ENCODE measurements around the gene EEF2K.

EEF2K gene

DNA sequence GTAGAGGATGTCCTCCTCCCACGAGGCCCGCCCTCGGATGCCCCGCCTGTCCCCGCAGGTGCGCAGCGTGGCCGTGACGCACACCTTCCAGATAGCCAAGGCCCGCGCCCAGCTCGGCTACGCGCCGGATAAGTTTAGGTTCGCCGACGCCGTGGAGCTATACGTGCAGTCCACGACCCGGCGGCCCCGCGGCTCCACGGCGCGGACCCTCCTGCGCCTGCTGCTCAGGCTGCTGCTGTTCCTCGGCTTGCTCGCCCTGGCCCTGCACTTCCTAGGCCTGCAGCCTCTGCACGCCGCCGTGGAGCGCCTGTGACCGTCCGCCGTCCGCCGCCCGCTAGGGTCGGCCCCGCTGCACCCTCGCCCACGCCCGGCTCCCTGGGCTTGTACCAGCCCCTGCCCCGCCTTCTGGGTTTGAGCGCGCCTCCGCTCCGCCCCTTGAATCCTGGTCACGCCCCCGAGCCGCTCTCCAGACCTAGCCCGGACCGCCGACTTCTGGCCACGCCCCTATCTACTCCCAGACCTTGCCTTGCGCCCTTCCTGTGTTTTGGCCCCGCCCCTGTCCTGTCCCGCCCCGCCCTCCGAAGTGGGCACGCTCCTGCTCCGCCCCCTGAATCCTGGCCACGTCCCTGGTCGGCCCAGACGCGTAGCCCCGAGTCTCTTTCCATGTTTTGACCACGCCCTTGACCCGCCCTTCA is 15.8 kb upstream of the EEF2K start:
- peak overlapping the region; percentile 88 for H3K27ac ChIP-seq
- TF ChIP-seq, protein P1, sequence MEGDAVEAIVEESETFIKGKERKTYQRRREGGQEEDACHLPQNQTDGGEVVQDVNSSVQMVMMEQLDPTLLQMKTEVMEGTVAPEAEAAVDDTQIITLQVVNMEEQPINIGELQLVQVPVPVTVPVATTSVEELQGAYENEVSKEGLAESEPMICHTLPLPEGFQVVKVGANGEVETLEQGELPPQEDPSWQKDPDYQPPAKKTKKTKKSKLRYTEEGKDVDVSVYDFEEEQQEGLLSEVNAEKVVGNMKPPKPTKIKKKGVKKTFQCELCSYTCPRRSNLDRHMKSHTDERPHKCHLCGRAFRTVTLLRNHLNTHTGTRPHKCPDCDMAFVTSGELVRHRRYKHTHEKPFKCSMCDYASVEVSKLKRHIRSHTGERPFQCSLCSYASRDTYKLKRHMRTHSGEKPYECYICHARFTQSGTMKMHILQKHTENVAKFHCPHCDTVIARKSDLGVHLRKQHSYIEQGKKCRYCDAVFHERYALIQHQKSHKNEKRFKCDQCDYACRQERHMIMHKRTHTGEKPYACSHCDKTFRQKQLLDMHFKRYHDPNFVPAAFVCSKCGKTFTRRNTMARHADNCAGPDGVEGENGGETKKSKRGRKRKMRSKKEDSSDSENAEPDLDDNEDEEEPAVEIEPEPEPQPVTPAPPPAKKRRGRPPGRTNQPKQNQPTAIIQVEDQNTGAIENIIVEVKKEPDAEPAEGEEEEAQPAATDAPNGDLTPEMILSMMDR (IDR thresholded peaks at IDR 0.05), result no peak
- no peak for TF ChIP-seq ZFX (IDR thresholded peaks at IDR 0.05; ENCODE audit: borderline replicate concordance)

DNA sequence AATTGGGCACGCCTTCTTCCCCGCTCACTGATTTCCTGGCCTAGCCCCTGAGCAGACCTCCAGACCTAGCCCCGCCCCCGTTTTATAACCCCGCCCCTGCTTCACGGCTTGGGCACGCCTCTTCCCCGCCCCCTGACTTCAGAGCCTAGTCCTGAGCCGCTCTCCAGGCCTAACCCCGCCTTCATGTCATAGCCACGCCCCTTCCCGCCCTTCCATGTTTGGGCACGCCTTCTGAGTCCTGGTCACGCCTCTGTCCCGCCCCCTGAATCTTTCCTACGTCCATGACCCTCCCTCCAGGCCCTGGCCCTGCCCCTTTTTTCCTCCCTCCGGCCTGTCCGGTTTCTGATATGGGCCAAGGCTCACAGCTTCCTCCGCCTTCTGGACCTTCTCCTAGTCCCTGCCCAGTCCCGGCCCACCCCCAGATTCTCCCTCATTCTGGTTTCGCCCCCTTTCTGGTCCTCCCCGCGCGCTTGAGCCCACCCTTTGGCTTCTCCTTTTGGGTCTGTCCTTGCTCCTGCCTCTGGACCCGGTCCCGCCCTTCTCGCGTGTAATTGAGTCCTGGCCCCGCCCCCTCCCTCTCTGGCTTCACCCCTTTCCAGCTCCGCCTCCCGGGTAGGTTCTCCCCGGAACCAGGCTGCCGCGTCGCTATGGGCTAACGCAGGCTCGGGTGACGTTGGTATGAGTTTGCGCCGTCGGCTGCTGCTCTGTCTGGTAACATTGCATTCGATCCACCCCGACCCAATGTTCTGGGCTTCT is 15.1 kb upstream of the EEF2K start:
- H3K27ac ChIP-seq, result peak overlapping the region; percentile 88
- no peak for TF ChIP-seq ZFX (IDR thresholded peaks at IDR 0.05; ENCODE audit: borderline replicate concordance)
- TF ChIP-seq, protein P1 (IDR thresholded peaks at IDR 0.05), result no peak

DNA sequence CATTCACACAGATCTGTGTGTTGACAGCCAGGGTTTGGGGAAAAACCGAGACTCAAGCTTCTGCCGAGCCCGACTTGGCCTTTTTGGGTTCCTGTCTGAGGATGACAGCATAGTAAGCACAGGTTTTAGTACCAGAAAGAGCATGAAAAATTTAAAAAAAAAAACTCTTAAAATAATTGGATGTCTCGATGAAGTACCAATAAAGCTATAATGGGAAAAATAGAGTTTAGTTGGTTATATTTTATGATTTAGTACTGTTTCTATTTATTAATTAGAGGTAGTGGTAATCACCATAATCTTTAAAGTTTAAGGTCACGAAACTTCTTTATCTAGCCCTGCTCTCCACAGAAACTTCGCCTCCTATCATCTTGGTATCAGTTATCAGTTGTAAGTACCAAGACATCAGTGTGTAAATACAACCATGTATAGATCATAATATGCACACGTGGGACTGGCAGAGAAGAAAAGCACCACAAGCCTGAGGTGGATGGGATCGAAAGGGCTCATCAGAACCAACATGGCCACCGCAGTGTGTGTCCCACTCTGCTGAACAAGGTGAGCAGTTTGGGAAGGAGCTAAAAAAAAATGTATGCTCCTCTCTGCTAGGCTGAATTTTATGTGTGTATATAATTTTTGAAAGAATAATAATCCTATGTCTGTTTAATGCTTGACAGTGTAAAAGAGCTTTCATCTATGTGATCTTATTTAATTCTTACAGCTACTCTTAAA is 14.4 kb upstream of the EEF2K start:
- peak overlapping the region; percentile 88 for H3K27ac ChIP-seq

DNA sequence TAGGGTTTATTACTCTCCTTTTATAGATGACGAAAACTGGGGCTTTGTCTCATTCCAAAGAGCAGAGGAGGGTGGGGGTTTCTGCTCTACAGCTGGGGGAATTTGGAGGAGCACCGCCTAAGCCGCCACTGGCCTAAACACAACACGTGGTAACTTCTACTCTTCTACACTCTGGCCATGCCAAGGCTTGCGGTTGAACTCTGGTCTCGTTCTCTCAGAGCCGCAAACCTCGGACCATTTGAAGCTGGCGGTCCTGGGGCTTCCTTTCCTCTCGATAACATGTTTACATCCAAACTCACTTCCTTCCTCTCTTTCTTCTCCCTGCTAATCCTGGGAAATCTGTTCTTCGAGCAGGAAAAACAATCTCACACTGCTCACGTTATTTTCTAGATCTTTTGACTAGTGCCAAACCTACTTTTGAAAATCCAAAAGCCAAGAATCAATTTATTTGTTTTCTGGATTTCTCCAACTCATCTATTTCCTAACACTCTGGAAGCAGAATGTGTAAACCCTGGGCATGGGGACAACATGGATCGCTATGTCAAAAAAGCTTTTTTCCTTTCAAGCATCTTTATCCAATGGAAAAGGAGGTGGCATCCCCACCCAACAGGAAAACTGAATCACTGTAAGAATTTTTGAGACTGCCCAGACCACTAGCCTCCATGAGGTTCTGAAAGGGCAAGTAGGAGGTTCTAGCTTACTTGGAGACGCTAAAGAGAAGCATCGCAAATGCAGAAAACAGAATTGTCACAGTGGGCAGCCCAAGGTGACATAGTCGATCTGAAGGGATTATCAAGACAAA is 13.6 kb upstream of the EEF2K start:
- H3K27ac ChIP-seq, result peak overlapping the region; percentile 88; the same call in 1 of the 2 replicates
- TF ChIP-seq, protein P1 (IDR thresholded peaks at IDR 0.05), result no peak
- no peak for TF ChIP-seq ZFX (IDR thresholded peaks at IDR 0.05; ENCODE audit: borderline replicate concordance)

More for the DNA sequence above, 14.4 kb upstream of the EEF2K start:
- TF ChIP-seq, protein P1 (IDR thresholded peaks at IDR 0.05), result no peak
- TF ChIP-seq ZFX (IDR thresholded peaks at IDR 0.05; ENCODE audit: borderline replicate concordance), result no peak

DNA sequence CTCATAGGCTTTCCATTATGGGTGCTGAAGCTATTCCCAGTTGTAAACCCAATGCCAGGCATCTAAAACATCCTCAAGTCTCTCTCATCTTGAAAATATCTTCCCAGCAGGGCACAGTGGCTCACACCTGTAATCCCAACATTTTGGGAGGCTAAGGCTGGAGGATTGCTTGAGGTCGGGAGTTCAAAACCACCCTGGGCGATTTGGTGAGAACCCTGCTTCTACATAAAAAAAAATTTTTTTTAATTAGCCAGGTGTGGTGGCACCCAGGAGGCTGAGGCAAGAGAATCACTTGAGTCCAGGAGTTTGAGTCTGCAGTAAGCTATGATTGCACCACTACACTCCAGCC is 13.0 kb upstream of the EEF2K start:
- H3K27ac ChIP-seq, result no peak overlapping the region

DNA sequence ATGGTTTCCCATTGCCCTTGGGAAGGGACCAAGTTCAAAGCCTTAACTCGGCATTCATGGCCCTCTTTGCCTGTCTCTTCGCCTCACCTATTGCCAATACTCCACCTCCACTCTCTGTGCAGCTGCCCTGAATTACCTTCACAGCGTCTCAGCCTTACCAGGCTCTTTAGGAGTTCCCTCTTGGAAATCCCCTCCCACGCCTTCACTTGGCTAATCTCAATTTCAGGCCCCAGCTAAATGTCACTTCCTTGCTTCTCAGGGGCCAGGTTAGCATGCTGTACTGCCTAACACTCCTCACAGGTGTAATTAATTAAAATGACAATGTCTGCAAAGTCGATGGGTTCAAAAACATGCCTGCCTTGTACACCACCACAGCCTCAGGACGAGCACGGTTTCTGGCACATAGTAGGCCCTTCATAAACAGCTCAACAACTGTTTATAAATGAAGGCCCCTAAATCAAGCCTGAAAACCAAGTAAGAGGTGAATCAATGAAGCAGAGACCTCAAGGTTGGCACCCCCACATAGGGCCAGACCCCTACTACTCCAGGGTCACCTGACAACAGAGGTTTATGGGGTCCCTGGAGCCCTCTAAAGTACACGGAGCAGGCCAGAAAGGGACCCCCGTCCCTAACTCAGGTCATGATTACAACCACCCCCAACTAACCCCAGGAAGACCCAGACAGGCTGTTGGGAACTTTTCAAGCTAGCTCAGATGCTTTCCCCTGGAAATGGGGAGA is 11.2 kb upstream of the EEF2K start:
- no peak overlapping the region for H3K27ac ChIP-seq
- TF ChIP-seq ZFX (IDR thresholded peaks at IDR 0.05; ENCODE audit: borderline replicate concordance), result no peak
- TF ChIP-seq, protein P1 (IDR thresholded peaks at IDR 0.05), result no peak

More for the DNA sequence above, 13.0 kb upstream of the EEF2K start:
- TF ChIP-seq, protein P1 (IDR thresholded peaks at IDR 0.05), result no peak
- no peak for TF ChIP-seq ZFX (IDR thresholded peaks at IDR 0.05; ENCODE audit: borderline replicate concordance)
